A673 (cell line): ENCODE results near the gene ETV6.

Source experiments
- EZH2 ChIP-seq: fragments of 200-600 bp; sonication (generic); IDR thresholded peaks from 2 replicates; pipeline ENCODE4 v1.6.1; 2017; ENCODE audit warnings: borderline replicate concordance, low read depth, mild to moderate bottlenecking, mixed read lengths, antibody characterized with exemption, low read length; ENCODE audit not compliant: poor library complexity, severe bottlenecking
- TF ChIP-seq, protein P1 (sequence below): fragments of 300-800, 200-600 bp; sonication (generic); conservative IDR thresholded peaks from 2 replicates; pipeline ENCODE4 v1.5.1; 2017; ENCODE audit warnings: low read depth, mild to moderate bottlenecking, antibody characterized with exemption, low read length, moderate library complexity, mixed read lengths

DNA sequence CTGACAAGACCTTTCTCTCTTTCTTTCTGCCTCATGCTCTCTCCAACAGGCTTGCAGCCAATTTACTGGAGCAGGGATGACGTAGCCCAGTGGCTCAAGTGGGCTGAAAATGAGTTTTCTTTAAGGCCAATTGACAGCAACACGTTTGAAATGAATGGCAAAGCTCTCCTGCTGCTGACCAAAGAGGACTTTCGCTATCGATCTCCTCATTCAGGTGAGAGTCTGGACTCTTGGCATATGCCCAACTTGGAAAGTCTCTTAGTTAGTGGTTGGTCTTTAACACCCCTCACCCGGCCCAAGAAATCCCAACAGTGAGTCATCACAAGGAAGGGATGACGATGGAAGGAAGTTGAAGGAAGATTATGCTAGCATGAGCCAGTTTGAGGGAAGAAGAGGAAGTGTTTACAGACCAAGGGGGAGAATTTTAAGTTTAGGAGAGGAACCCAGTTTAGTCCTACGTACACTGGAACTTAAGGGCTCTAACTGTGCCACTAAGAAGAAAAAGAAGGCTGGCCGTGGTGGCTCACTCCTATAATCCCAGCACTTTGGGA, 189.7 kb downstream of the ETV6 start:
- TF ChIP-seq, protein P1, sequence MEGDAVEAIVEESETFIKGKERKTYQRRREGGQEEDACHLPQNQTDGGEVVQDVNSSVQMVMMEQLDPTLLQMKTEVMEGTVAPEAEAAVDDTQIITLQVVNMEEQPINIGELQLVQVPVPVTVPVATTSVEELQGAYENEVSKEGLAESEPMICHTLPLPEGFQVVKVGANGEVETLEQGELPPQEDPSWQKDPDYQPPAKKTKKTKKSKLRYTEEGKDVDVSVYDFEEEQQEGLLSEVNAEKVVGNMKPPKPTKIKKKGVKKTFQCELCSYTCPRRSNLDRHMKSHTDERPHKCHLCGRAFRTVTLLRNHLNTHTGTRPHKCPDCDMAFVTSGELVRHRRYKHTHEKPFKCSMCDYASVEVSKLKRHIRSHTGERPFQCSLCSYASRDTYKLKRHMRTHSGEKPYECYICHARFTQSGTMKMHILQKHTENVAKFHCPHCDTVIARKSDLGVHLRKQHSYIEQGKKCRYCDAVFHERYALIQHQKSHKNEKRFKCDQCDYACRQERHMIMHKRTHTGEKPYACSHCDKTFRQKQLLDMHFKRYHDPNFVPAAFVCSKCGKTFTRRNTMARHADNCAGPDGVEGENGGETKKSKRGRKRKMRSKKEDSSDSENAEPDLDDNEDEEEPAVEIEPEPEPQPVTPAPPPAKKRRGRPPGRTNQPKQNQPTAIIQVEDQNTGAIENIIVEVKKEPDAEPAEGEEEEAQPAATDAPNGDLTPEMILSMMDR: no peak
- TF ChIP-seq EZH2: no peak
